ENCODE measurements around the gene PRXL2B. TPM values are rescaled to one million over a fixed set of nuclear protein-coding genes. Genes with fewer than 3 reads are reported as not detected.
"Not testable (repeated sequence)": the region's sequence is repeated elsewhere in the genome, so short reads cannot be mapped to it uniquely, and the experiment has no call there.

PRXL2B gene
- polyA plus RNA-seq, 12 donors: 14.6 to 59.6 (median 18.7) TPM; not detected in 1

- peak; percentile 80 for DNase-seq
These were observed 38.4 kb upstream of the PRXL2B start for GRCh38 chr1:2548068-2548589.

- not testable (repeated sequence) for DNase-seq
These were observed 37.1 kb upstream of the PRXL2B start for GRCh38 chr1:2549367-2550029.

- DNase-seq: not testable (repeated sequence)
These were observed 36.2 kb upstream of the PRXL2B start for GRCh38 chr1:2550309-2550861.

- not testable (repeated sequence) for DNase-seq
These were observed 35.0 kb upstream of the PRXL2B start for GRCh38 chr1:2551544-2551943.

GRCh38 chr1:2552189-2552588 lies 34.4 kb upstream of the PRXL2B start:
- DNase-seq: no peak

- DNase-seq: not testable (repeated sequence)
These were observed 33.5 kb upstream of the PRXL2B start for GRCh38 chr1:2553076-2553475.

GRCh38 chr1:2553871-2554620 lies 32.5 kb upstream of the PRXL2B start:
- no peak for DNase-seq

- no peak for DNase-seq
These were observed 31.8 kb upstream of the PRXL2B start for GRCh38 chr1:2554621-2555387.

- DNase-seq: peak; percentile 46
These were observed 30.8 kb upstream of the PRXL2B start for GRCh38 chr1:2555634-2556276.

GRCh38 chr1:2556277-2556677 lies 30.3 kb upstream of the PRXL2B start, which contains the start of gene TNFRSF14:
TNFRSF14 (plus strand) TSS chr1:2556371; CDS start chr1:2556665, 294 bp downstream.
- DNase-seq: peak; percentile 65

GRCh38 chr1:2556678-2557481 lies 29.7 kb upstream of the PRXL2B start:
- DNase-seq: no peak

GRCh38 chr1:2557482-2558400 lies 28.8 kb upstream of the PRXL2B start:
- no peak for DNase-seq

- no peak for DNase-seq
These were observed 28.2 kb upstream of the PRXL2B start for GRCh38 chr1:2558420-2558819.

- DNase-seq: no peak
These were observed 27.7 kb upstream of the PRXL2B start for GRCh38 chr1:2558861-2559260.

- DNase-seq: no peak
These were observed 26.9 kb upstream of the PRXL2B start for GRCh38 chr1:2559509-2560298.

- DNase-seq: no peak
These were observed 26.1 kb upstream of the PRXL2B start for GRCh38 chr1:2560299-2561073.

- DNase-seq: no peak
These were observed 25.1 kb upstream of the PRXL2B start for GRCh38 chr1:2561446-2561845.
